Epithelial cell of esophagus (primary cell): ENCODE results near the gene TBC1D7.

Experiments
- DNase-seq: peaks from one replicate; pipeline ENCODE4 v3.0.0; 2010; ENCODE audit warnings: low read depth
- H3K4me3 ChIP-seq: 2 replicates; pipeline ENCODE4 v1.5.1; 2011; ENCODE audit warnings: mild to moderate bottlenecking, low read length, control low read depth
- TF ChIP-seq, protein P1 (sequence below): IDR thresholded peaks from 2 replicates; pipeline ENCODE4 v1.5.1; 2011; ENCODE audit warnings: low read depth, mild to moderate bottlenecking, low read length, control low read depth, inconsistent platforms; ENCODE audit not compliant: insufficient read depth; ENCODE audit errors: missing control alignments

TBC1D7 gene

DNA sequence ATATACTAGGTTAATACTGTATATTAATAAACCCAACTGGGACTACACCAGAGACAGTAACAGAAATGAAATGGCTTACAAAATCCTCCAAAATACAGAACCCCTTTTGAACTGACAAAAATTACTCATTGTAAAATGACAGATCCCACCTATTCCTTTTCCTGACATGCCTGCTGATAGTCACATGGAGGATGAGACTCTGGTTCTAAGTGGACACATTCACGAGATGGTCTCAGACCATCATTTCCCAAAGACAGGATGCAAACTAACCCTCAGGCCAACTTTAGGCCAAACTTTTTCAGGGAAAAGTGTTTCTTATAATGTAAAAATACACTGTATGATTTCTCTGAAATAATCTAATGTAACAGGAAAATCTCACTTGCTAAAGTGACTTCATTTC is 22.5 kb downstream of the TBC1D7 start:
- no peak for DNase-seq
- no peak overlapping the region for H3K4me3 ChIP-seq
- TF ChIP-seq, protein P1, sequence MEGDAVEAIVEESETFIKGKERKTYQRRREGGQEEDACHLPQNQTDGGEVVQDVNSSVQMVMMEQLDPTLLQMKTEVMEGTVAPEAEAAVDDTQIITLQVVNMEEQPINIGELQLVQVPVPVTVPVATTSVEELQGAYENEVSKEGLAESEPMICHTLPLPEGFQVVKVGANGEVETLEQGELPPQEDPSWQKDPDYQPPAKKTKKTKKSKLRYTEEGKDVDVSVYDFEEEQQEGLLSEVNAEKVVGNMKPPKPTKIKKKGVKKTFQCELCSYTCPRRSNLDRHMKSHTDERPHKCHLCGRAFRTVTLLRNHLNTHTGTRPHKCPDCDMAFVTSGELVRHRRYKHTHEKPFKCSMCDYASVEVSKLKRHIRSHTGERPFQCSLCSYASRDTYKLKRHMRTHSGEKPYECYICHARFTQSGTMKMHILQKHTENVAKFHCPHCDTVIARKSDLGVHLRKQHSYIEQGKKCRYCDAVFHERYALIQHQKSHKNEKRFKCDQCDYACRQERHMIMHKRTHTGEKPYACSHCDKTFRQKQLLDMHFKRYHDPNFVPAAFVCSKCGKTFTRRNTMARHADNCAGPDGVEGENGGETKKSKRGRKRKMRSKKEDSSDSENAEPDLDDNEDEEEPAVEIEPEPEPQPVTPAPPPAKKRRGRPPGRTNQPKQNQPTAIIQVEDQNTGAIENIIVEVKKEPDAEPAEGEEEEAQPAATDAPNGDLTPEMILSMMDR: no peak

DNA sequence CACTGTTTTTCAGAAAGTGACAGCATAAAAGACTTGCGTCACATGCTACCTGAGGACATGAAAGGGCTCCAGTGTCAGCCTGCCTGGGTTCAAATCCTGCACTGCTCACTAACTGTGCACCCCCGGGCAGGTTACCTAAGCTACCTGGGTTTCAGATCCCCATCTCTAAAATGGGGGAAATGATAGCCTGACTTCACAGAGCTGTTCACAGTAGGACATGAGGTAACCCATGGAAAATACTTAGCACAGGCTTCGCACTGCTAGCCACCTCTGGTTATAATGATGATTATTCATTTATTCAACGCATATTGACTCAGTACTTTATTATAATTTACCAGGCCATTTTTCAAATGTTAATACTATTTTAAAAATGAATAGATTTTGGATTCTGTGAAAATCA is 23.0 kb downstream of the TBC1D7 start:
- no peak overlapping the region for H3K4me3 ChIP-seq
- TF ChIP-seq, protein P1: no peak
- DNase-seq: no peak

DNA sequence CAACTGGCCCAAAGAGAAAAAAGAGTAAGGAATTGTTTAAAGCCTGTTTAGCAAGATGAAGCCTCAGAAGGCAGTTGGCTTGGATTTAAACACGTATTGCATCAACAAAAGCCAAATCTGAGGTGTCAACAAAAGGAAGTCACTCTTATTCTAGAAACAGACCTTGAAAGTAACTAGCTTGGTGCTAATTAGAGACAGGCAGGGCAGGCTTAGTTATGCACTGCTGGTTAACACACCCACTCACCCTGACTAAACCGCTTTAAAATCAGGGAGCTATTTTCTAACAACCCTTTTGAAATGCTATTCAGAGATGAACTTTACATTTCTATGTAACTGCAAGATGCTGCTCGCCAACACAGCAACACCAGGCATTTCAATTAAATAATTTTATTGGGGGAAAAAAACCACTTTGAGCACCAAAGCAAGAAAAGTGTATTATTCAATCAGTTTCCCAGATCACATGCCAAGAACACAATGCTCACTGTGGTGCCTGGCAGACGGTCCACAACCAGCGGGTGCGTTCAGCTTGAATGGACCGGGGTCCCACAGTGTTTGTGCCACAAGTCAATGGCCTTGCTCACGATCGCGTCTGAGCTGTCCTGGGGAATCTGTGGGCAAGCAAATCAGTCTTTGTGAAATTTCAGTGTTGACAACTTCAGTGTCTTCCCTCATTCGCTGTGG is 23.6 kb downstream of the TBC1D7 start:
- no peak overlapping the region for H3K4me3 ChIP-seq
- TF ChIP-seq, protein P1: no peak
- DNase-seq: peak; percentile 52

DNA sequence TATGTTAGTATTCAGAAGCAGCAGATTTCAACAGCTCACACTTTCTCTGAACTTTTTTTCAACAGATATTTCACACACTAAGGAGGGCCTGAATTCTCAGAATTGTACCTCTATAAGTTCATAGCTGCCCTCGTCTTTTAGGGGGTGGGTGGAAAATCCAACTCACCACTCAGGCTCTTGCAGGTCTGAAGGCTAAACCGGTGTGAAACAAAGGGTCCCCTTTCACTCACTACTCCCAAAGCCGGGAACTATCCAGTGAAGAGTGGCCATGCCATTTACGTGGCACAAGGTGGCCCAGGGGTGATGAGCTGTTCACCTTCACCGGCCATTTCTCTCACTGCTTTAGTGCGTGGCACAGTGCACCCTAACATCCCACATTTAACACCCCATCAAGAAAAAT is 24.2 kb downstream of the TBC1D7 start:
- TF ChIP-seq, protein P1: no peak
- DNase-seq: no peak
- H3K4me3 ChIP-seq: no peak overlapping the region

DNA sequence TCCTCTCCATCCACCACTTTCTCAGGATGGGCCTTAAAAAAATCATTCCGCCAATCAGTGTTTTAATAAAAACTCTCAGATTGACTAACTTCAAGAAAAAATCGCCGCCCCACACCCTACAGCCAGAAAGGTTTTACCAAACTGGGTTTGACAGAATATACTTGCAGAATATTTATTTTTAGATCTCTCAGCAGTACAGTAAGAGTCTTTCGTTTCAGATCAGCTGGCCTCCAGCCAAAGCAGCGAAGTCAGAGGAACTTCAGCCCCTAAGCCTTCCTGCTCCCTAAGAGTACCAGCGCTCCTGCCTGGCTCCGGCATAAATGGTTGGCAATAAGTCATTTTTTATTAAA is 24.7 kb downstream of the TBC1D7 start:
- no peak overlapping the region for H3K4me3 ChIP-seq
- TF ChIP-seq, protein P1: no peak
- DNase-seq: peak; percentile 60

DNA sequence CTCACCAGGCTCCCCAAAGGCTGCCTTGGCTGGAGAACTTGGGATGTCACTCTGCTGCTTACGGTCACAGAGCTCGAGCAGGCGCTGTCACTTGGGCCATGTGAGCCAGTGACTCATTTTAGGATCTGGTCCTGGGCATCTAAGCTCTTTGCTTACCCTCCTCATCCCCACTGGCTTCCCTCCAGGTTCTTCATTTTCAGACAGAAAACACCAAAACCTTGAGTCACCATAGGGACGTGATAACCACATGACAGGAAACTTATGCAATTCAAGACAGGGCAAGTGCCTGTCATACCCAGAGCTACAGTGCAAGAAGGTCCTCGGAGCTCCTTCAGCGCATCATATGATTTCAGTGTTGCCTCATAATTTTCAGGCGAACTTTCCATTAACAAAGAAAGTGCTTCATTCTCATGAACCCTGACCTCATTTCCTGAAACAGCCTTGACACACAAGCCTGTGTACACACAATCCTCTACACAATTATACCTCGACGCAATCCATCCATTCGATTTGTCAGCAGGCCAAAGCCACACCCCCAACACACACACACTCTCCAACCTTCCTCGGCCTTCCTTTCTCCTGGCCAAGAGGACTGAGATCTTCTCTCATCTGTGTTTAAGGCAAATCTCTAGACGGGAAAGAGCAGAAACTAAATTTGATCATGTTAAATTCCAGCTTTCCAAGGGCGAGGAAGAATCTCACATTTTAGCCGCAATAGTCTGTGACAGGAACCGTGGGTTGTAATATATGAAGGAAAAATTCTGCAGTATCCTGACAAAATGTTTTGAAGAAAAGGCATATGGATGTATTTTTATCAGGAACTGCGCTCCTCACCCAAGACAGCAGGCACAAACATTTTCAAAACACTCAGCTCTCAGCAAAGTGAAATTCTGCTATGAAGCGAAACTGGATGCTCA is 25.3 kb downstream of the TBC1D7 start:
- peak; percentile 97 for DNase-seq
- no peak overlapping the region for H3K4me3 ChIP-seq
- TF ChIP-seq, protein P1: no peak
